COLO668 (cell line): Measurements from ENCODE around the gene CCDC179.

Experiments used
- DNase-seq: peaks from one replicate; lab custom pipeline; 2025; ENCODE audit not compliant: unreplicated experiment; lab: John Stamatoyannopoulos, UW

The CCDC179 gene

DNA sequence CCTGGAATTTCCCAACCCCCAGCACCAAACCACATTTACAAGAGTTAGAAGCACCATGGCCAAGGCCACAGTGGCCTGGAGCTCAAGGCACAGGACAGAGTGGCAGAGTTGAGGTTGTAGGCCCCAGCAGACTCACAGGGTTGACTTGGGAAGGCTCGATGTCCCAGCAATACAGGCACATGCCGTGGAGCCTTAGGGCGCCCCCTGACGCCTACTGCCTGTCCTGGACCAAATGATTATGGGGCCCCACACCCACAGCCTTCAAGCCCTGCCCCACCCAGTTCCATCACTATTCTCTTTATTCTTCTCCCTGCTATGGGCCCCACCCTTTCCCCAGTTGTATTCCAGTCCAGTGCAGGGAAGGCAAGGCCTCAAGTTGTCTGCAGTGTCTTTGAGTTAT is at the start of gene CCDC179:
Gene CCDC179, minus strand, starts transcription at position 234 of the 400 bp plus-strand sequence. Its CDS starts 53 bp downstream, at position 181.
- DNase-seq: no peak

DNA sequence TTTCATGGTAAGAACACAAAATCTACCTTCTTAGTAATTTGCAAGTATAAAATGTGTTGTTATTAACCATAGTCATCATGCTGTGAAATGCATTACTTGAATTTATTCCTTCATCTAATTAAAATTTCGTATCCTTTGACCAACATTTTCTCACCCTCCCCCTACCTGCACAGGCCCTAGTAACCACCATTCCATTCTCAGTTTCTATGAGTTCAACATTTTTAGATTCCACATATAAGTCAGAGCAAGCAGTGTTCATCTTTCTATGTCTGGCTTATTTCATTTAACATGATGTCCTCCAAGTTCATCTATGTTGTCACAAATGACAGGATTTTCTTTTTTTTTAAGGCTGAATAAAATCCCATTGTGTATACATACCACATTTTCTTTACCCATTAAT is 43.5 kb upstream of the CCDC179 start:
- no peak for DNase-seq

DNA sequence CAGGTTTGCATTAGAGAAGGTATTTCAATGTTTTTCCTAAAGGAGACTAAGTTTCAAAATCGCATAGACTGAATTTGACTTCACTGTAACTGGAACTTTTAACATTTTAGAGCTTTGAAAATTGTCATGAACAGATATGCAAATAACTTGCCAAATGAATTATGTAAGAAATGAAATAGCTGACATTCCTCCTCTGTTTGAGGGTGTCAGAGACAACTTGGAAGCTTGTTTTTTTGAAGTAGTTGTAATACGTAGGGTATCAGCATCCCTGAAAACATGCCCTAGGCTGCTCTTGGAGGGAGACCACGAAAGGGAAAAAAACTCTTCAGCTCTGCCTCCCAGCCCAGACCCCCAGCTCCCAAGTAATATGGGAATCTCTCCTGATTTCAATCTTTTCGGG is 41.3 kb upstream of the CCDC179 start:
- DNase-seq: no peak

DNA sequence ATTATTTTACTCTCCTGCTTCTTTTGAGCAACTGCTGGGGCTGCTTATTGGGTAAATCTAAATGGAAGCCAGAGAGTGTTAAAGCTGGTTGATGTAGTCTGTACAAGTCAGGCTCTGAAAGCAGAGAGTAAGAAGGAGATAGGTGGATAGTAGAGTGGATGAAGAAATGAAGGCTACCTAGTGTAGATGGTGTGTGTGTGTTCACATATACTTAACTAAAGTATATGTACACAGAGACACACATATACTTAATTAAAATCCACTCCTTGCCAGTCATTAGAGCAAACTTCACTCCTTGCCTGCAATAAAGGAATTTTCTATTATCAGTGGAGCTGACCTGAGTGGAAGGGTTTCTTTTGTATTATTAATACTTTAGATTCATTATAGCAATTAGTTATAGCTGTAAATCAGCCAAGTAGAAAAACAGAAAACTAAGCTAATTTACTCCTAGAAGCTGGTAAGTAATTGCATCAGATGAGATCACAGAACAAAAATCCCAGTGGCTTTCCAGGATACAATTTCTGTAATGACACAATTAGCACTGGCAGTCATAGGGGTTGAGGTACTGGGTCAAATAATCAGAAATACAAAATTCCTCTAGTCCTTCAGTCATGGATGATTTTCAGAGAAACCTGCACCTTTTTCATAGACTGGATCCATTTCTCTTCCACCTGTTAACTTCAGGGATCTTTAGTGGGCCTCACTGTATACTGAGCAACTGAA is 40.7 kb upstream of the CCDC179 start:
- DNase-seq: no peak

DNA sequence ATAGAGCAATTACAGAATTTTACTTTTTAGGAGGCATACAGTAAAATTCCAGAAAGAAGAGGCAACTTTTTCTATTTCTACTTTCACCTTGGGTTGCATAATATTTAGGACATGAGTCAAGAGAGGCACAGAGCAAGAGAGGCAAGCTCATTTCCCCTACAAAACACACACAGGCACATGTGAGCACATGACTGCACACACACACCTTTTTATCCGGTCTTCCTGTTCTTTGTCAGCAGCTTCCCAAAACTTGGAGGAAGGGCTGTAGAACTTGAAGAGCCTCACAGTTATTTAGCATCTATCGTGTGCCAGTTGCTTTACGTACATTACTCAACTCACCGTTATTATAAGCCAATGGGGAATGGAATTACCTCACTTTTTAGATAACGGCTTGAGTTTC is 37.8 kb upstream of the CCDC179 start:
- no peak for DNase-seq

DNA sequence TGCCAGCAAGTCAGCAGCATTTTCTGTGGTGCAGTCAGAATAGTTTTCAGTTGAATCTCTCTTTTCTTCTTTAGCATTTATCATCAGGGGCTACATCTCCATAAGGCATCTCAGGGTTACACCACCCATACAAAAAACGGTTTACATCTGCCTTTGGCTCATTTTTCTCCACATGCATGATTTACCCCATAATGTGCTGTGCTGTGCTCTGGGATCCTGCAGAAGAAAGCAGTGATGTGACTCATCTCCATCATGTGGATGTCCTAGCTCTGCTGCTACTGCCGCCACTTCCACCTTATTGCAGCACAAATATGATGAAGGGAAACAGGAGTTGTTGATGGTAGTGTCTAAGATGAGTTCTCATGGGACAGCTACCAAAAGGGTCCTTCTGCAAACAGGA is 30.0 kb upstream of the CCDC179 start:
- DNase-seq: no peak

DNA sequence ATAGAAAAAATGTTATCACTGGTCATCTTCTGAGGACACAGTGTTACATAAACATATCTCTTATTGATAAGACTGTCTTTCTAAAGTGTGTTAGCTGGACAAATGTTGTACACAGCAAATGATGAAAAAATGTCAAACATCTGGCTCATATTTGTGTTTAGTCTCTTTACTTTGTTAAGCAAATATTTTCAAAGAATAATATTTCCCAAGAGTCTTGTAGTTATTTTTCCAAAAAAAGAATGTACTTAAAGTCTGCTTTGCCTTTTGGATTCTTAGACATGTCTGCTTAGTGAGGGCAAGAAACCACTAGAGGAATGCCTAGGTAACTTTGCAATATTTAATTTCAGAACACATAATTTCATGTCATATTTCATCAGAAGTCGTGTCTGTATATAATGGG is 23.9 kb upstream of the CCDC179 start:
- DNase-seq: no peak

DNA sequence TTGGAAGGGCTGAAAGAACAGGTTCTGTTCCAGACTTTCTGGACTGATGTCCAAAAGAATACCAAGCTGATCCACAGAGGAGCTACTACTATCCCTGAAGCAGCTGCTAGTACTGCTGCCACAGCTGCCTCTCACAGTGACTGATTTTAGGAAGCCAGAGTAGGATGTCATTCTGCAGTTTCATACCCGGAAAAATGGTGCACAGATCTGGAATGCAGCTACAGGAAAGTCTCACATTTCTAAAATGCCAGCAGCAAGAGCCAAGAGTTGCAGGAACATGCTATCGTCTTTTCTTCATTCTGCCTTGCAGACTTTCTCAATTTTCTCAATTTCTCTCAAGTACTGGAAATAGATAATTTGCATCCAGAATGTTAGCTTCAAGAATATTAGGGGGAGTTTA is 19.4 kb upstream of the CCDC179 start:
- no peak for DNase-seq

DNA sequence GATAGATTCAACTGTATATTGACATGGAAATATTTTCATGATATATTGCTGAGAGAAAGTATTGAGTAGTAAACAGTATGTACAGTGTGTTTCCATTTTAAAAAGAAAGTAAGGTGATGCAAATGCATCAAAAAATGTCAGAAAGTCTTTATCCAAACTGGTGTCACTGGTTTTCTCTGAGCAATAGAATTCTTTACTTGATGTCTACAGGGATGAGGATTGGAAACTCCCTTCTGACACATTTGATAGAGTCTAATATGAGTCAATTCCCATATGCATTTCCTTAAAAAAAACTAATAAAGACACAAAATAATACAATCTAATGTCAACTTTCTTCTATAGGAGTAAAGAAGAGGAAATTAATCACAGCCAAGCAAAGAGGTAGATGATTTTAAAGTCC is 18.3 kb upstream of the CCDC179 start:
- no peak for DNase-seq

DNA sequence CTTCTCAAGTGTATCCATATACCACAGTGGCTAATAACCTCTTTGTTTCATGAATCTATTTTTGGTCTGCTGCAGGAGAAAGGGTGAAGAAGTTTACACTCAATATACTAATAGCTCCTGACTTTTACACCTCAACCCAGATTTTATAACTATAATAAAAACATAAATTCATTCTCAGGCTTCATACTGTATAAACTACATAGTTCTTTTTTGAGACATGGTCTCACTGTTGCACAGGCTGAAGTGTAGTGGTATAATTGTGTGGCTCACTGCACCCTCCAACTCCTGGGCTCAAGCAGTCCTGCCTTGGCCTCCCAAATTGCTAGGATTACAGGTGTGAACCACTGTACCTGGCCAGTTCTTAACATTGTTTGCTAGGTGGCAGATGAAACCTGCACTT is 17.8 kb upstream of the CCDC179 start:
- DNase-seq: no peak

DNA sequence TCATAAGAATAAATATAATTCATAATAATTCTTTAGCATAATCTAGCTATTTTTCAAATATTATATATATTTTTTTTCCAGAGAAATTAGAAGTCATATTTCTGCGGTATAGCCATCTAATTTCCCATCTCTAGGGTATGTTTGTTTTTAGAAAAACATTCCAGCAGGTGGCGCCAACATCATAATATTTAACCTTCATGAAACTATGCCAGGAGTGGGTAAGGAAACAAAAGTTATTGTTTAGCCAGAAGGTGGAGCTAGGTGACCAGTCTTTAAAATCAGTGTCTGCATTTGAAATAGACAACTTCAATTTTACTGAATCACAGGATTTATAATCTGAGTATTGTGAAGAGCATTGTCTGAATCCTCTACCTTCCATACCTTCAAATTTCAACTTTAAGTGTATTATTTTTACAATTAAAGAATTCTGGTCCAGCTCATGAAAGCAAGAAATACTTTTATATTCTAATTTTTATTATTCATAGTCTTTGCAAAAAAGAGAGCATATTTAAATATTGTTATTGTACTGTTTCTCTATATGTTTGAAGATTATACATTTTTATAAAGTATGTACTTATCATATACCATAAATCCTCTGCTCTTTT is 15.7 kb upstream of the CCDC179 start:
- peak; percentile 75 for DNase-seq

DNA sequence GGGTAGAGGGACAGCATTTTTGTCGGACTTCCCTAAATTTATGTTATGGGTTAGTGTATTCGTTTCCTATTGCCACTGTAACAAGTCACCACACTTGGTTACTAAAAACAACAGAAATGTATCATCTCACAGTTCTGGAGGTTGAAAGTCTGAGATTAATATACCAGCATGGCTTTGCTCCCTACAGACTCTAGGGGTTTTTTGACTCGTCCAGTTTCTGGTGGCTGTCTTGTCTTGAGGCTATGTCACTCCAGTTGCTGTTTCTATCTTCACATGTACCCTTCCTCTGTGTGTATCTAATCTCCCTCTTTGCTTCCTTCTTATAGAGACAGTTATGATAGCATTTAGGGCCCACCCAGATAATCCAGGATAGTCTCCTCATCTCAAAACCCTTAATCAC is 9.1 kb upstream of the CCDC179 start:
- no peak for DNase-seq

DNA sequence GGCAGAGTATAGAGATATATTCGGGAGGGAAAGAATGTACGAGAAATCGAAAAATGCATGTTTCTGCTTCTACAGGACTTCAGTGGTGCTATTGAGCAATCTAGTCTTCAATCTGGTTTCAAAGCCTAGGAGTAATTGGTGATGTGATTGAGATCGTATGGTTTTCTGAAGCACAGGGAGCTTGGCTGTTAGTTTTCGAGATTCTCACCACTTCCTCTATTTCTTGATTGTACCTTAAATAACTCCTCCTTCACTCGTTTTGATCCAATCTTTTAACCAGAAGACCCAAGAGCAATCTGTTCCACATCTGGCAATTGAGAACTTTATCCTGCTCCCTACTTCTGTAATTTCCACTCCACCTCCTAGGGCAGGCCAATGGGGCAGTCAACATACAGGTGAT is 518 bp downstream of the CCDC179 start:
- no peak for DNase-seq

DNA sequence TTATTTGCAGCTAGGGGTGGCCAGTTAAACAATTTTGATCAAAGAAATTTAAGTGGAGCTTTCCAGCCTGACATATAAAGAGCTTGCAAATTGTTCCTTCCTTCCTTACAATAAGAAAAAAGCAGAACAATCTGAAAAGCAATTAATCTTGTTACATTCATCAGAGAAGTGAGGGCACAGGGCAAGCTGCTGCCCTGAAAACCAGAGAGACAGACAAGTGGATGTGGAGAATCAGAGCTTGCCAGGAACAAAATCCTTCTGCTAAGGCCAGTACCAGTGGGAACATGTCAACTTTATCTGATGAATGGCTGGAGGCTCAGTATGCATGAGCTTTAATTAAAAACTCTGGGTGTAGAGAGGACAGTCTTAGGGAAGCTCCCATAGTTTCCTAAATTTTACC is 8.8 kb downstream of the CCDC179 start:
- no peak for DNase-seq

DNA sequence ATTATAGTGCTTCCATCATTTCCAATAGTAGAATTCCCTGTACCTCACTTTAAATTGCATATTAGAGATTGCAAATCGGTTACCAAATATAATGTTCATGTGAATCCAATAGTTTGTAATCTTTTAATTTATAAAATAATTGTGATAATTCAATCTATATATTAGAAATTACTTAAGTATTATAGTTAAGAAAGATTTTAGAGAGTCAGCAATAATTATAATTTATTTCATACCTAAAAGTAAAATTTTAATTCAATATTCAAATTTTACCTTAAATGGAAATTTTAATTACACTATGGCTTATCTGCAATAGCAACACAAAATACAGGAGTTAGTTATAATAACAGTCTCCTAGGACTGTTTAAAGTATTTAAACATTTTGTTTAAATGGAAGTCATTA is 13.5 kb downstream of the CCDC179 start:
- DNase-seq: no peak

DNA sequence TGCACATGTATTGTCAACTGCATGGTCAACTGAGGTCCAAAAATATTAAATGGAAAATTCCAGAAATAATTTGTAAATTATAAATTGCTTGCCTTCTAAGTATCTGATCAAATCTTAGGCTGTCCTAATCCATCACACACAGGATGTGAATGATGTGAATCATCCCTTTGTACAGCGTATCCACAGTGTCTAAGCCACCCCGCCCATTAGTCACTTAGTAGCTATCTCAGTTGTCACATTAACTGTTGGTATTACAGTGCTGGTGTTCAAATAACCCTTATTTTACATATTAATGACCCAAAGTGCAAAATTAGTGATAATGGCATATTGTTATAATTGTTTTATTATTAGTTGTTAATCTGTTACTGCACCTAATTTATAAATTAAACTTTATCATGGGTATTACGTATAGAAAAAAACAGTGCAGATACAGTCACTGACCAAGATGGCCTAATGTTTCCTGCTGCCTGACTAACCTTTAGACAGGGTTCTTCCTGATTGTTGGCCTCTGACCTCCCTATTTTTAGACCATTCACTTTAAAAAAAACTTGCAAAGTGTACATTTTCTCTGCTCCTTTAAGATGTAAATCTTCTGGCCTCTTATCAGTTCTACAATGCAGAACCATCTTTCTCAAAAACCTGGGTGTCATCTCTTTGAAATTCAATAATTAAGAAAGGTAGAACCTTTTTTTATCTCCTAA is 27.8 kb downstream of the CCDC179 start:
- no peak for DNase-seq

DNA sequence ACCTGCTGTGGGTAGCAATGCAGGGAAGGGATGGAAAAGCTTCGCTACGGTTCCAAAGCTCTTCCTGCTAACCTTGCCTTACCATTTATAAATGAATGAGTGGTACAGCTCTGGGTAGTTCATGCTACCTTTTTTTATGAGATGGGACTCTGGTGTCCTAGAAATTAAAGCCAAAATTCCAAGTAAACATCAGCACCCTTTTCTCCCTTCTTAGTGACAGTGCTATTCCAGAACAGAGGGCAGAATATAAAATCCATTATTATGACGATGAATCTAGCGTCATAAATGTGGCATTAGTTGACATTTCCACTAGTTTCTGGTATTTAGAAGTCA is 30.2 kb downstream of the CCDC179 start:
- DNase-seq: no peak

DNA sequence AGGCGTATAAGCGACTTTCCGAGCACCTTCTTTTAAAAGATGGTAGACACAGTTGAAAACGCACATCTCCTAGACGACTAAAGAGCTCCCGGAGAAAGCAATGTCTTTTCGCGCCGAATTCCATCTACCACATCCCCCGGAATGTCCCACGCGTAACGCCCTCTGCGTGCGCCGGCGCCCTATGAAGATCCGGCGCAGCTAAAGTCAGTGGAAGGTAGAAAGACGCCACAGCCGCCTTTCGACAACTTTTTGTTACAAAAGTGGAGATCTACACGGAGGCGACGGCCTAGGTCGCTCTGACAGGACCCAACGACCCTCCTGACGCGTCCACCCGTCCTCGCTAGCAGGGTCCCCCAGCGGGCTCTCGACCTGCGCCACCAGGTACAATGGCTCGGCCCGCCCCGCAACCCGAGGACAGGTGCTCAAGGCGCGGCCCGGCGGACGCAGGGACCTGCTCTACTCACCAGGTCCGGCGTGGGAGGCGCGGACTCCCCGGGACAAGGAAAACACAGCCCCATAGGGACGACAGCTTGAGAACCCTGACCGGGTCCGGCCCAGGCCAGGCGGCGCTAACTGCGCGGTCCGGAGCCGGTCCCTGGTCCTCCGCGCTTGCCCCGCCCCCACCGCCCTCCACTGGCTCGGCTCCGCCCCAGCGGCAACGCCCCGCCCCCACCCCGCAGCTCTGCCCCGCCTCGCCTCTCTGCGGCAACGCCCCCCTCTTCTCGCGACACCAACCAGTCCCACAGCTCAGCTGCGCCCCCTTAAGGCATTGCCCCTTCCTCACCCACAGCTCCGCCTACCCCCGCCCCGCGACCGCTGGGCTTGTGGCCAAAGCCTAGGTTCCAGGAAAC is 30.8 kb downstream of the CCDC179 start, which contains the start of gene SVIP:
Gene SVIP, minus strand, starts transcription at position 571 of the 851 bp plus-strand sequence. Its CDS starts 53 bp downstream, at position 518.
- peak; percentile 98 for DNase-seq

DNA sequence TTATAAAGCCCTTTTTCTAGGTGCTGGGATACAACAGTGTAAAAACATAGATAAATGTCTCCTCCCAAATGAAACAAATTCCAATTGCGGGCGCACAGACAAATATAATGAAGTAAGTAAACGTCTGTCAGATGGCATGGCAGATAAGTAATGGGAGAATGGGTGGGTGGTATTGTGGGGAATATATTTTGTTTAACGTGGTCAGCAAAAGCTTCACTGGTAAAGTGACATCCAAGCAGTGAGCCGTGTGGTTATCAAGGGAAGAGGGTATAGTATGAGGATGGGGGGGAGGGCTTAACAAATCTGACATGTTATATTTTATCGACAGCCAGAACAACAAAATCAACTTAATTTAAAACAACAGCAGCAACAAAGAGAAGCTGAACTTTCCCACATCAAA is 31.9 kb downstream of the CCDC179 start:
- no peak for DNase-seq

DNA sequence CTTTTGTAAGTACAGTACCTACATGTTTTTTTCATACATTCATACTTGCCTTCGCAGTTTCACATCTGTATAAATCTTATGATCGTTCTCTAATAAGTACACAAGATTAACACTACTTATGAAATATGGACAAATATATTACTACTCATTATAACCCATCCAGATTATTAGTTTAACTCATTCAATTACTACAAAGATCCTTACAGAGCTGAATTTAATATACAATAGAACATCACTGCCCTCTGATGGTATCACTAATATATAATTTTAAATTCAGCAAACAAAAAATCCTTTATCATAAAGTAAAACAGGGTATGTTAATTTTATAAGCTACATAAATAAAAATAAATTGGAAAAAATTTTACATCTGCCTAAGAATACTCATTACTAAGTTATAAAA is 38.1 kb downstream of the CCDC179 start:
- DNase-seq: no peak

DNA sequence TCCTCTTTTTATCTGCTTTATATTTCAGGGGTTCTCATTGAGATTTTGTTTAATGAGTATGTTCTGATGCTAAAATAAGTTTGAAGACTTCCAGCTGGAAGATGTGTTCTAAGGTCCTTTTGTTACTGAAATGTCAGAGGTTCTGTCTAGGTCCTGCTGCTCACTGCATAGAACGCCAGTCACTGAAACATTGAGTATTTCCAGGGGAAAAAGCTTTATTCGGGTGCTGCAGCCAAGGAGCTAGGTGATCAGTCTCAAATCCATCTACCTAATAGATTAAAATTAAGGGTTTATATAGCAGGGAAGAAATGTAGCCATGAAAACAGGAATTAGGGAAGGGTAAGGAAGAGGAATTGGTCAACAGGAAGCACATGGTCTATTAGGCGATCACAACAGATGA is 50.4 kb downstream of the CCDC179 start:
- no peak for DNase-seq
